Left cardiac atrium (tissue), 4 donors: ENCODE results near the gene HERPUD1. TPM values are rescaled to one million over a fixed set of nuclear protein-coding genes. Genes with fewer than 3 reads are reported as not detected.
"Not testable (repeated sequence)": the region's sequence is repeated elsewhere in the genome, so short reads cannot be mapped to it uniquely, and the experiment has no call there.

Source experiments
- ATAC-seq, 2 donors: fragments of 200-7000 bp; cut with Tn5 transposase; one replicate each; pipeline ENCODE4 v1.9.1; 2020; ENCODE audit warnings: mild to moderate bottlenecking in 2 of 2, moderate library complexity in 2 of 2
- DNase-seq: peaks from one replicate; pipeline ENCODE4 v3.0.0-alpha.2; 2020
- intact Hi-C, 2 donors: fragments of 100-400 bp; cut with DNase I; formaldehyde crosslinking; loops; one replicate each; pipeline versions ENCODE4 v1.14.1 to v1.15.1; 2022 to 2023
- total RNA-seq, 2 donors: library from RNA; stranded (reverse); fragmentation: NEBNext Ultra II Directional; extraction: Animal tissue kit (Norgen Biotek cat#: 25700); gene quantifications; one replicate each; pipeline ENCODE4 v1.2.1, GENCODE V29; 2021
- donor health status: DM: no; HTN: yes; CAD: no.
- donor health status: DM: no; HTN: yes; CAD: no; lungs with severe emphysema.
- donor health status: DM: yes; HTN: yes; CAD: no.
- donor health status: Dilated cardiomyopathy.

The HERPUD1 gene
- total RNA-seq, 2 donors from 2014 or later, result 105 to 113 TPM

DNA sequence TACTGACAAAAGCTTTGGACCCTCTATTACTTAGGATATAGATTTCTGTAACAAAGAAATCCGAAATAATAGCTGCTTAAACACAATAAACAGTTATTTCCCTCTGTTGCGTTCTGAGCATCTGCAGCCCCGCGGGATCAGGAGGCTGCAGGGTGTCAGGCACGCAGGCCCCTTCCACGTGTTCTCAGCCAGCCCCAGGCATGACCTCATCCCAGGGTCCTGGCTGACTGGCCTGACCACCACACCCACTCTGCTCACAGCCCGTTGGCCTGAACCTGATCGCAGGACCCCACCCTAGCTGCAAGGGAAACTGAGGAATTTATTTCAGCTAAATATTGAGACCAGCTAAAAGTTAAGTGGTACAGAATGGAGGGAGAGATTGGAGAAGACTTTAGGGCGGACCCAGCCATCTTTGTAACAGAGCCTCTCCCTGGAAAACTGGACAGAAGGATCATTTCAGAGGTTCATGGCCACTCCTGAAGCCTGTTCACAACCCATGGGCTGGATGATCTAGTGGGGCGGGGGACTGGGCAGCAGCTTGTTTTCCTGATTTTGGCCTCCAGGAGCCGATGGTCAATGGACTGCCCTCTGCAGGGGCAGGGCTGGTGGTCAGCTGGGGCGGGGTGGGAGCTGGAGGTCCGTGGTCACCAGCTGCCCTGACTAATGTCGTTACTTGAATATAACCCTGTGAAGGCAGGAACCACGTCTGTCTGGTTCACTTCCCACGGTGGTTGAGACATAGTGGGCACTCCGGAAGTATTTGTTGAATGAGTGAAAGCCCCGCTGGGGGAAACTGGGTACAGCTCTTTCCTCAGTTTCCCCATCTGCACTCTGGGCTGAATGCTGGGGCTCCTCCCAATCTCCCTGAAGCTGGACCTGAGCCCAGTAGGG is 40.7 kb downstream of the HERPUD1 start:
- DNase-seq (no peak), ATAC-seq (peak in 1 of 2 donors; percentile 34)
- intact Hi-C loops, result no loop called here

DNA sequence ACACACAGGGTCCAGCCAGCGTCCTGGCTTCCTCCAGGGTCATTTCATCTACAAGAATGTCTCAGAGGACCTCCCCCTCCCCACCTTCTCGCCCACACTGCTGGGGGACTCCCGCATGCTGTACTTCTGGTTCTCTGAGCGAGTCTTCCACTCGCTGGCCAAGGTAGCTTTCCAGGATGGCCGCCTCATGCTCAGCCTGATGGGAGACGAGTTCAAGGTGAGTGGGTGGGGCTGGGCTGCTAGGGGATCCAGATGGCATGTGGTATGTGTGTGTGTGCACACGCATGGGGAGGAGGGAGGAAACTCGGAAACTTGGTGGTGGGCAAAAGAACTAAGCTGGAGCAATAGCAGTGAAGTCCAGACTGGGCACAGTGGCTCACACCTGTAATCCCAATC is 41.4 kb downstream of the HERPUD1 start:
- intact Hi-C loops, result no loop called here
- ATAC-seq (no peak), DNase-seq (no peak)

DNA sequence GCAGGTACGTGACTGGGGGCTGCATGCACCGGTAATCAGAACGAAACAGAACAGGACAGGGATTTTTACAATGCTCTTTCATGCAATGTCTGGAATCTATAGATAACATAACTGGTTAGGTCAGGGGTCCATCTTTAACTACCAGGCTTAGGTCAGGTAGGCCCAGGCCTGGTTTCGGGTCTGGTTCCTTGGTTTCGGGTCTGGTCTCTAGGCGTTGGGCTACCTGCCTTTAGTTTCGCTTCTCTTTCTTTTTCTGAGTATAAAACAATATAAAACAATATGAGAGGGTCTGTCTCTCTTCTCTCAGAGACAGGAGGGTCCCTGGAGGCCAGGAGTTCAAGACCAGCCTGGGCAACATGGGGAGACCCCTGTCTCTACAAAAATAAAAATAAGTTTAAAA is 42.0 kb downstream of the HERPUD1 start:
- ATAC-seq, DNase-seq, intact Hi-C loops: not testable (repeated sequence)

DNA sequence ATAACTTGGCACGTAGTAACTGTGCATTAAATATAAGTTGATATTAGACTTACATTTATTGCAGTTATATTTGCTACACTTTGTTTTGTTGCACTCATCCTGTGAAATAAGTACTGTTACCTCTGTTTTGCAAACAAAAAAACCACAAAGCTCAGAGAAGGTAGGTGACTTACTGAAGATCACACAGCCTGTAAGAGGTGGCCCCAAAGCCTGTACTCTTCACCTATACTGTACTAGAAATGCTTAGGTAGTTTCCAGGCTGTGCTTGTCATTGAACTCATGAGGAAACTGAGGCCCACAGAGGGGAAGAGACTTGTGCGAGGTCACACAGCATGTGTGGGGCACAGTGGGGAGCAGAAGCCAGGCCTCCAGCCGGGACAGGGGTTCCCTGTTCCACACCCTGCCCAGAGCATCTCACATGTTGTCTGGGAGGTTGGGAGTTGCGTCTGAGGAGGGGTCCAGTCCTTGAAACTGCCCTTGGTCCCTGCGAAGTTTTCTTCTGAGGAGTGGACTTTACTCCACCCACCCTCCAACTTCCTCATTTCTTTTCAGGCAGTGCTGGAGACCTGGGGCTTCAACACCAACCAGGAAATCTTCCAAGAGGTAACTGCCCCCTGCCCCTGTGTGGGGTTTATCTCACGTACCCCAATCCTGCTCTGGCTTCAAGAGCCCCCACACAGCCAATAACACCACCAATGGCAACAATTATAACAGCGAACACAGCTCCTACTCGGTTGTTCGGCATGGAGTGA is 42.8 kb downstream of the HERPUD1 start:
- DNase-seq, result peak; percentile 4
- intact Hi-C loops, result no loop called here
- no peak for ATAC-seq

DNA sequence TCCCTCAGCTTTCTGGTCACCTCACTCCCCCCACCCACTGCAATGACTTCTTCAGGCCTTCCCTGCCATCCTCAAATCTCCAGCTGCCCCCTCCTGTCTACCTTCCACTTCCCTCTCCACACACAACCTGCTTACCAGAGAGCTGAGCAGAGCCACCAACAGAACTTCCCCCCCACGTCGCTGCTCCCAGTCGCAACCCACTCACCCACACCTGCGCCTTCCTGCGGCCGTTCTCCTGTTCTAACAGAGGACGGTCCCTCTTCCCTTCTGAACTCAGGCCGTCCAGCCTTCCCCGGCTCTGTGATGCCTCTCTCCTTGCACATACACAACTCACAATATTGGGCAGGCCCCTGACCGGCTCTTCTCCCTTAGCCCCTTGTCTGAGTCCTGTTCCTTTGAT is 43.8 kb downstream of the HERPUD1 start:
- intact Hi-C loops, result no loop called here
- DNase-seq, result peak; percentile 11
- ATAC-seq, result no peak

DNA sequence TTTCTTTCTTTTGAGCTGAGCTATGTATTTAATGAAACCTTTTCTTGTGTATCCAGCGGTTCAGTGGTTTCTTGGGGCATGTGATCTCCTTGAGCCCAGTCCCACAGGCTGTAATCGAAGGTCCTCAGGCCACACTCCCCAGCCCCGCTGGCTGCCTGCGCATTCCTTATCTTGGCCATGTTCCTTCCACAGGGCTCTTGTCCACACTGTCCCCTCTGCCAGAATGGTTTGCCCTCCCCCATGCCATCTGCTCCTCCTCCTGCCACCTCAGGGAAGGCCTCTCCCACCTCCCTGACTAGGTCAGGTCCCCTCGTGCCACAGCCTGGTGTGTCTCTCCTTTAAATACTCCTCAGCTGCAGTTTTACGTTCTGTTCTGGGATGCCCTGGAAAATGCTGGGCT is 45.3 kb downstream of the HERPUD1 start:
- intact Hi-C loops, result no loop called here
- DNase-seq, result peak; percentile 2
- no peak for ATAC-seq

DNA sequence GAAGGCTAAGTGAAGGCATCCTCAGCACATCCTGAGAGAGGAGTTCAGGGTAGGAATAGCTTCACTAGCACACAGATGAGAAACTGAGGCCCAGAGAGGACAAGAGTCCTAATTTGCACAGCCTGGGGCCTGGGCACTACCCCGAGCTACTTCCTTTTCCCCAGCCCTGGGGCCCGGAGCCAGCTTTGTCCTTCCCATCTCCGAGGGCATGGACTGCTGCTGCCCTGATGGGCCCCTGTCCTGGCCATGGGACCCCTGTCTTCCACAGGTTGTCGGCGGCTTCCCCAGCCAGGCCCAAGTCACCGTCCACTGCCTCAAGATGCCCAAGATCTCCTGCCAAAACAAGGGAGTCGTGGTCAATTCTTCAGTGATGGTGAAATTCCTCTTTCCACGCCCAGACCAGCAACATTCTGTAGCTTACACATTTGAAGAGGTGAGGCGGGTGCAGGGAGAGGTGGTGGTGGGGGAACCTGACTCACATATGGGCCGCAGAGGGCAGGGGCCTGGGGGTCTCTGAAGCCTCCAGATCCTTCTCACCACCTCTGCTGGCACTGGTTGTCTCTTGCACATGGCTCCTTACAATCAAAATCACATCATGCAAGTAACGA is 46.0 kb downstream of the HERPUD1 start:
- ATAC-seq (no peak), DNase-seq (no peak)
- intact Hi-C loops, result no loop called here

DNA sequence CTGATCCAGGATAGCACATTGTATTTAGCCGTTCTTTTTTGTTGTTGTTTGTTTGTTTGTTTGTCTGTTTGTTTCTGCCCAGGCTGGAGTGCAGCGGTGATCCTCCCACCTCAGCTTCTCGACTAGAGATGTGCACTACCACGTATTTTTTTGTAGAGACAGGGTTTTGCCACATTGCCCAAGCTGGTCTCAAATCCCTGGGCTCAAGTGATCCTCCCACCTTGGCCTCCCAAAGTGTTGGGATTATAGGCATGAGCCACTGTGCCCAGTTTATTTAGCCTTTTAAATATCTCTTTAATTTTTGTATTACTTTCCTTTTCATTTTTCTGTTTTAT is 48.2 kb downstream of the HERPUD1 start:
- no peak for DNase-seq
- no peak for ATAC-seq
- intact Hi-C loops, result no loop called here

DNA sequence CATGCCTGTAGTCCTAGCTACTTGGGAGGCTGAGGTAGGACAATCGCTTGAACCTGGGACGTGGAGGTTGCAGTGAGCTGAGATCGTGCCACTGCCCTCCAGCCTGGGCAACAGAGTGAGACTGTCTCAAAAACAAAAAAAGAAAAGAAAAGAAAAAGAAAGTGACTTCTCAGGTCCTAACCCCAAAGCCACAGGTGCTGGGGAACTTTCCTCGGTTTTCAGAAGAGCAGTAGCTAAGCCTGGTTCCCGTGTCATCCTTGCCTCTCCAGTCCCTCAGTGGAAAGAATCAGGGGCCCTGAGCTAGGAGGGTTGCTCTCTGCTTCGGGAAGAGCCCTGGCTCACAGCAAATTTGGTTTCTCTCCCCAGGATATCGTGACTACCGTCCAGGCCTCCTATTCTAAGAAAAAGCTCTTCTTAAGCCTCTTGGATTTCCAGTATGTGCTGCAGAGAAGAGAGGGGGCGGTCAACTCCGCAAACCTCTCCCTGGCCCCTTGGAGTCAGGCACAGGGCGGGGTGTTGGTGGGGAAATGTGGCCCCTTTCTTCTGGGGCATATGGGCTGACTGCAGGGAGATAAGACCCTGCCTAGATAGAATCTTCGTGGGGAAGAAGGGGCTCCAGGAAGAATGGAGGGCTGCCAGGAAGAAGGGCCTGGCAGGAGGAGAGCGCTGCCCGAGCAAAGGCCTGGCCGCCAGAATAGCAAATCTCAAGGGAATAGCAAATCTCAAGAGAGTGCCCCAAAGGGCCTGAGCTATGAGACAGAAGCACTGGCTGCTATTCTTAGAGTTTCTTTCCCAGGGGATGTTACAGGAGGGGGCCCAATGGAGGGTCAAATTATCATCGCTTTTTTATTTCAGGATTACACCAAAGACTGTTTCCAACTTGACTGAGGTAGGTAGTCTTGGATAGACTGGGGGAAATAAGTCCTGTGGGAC is 49.1 kb downstream of the HERPUD1 start:
- intact Hi-C loops, result no loop called here
- no peak for ATAC-seq
- no peak for DNase-seq

DNA sequence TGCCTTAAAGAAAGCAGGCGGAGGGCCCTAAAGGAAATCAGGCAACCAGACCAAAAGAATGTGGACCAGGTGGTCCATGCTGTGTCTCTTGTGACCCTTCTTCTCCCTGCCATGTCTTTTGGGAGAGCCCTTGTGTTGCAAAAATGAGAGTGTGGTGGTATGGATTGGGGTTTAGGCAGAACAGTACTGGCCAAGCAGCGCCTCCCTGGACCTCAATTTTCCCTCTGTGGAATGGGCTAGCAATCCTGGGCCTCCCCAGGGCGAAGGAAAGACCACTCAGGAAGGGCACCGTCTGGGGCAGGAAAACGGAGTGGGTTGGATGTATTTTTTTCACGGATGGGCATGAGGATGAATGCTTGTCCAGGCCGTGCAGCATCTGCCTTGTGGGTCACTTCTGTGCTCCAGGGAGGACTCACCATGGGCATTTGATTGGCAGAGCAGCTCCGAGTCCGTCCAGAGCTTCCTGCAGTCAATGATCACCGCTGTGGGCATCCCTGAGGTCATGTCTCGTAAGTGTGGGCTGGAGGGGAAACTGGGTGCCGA is 49.9 kb downstream of the HERPUD1 start:
- DNase-seq (no peak), ATAC-seq (no peak)

DNA sequence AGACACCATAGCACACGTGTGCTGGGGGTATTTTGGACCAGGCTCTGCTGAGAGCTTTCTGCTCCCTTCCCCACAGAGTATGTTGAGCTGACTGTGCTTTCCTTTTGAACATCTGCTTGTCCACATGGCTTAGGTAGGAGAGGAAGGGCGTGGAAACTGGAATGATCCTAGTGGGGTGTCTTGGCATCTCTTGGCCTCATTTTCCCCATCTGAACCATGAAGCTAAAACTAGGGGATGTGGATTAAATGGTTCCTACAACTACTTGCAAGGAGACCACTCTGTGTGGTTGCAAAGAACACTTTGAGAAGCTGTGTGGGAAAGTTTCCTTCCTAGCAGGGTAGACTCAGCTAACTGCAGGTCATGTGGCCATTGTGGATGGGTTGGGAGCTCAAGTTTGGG is 50.8 kb downstream of the HERPUD1 start:
- intact Hi-C loops, result no loop called here
- DNase-seq (no peak), ATAC-seq (no peak)

More for the DNA sequence above, 49.9 kb downstream of the HERPUD1 start:
- intact Hi-C loops, result no loop called here

DNA sequence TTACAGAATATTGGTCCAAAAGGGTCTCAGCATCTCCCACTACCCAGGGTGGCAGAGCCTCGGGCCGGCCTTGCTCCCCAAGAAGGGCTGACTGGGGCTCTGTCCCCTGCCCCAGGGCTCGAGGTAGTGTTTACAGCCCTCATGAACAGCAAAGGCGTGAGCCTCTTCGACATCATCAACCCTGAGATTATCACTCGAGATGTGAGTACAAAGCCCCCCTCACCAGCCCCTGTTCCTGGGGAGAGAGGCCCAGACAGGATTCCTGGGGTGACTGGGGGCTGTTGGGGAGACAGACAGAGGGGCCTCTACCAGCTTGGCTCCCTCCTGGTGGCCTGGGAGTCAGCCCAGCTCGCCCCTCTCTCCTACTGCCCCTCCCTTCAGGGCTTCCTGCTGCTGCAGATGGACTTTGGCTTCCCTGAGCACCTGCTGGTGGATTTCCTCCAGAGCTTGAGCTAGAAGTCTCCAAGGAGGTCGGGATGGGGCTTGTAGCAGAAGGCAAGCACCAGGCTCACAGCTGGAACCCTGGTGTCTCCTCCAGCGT is 51.3 kb downstream of the HERPUD1 start:
- no peak for DNase-seq

DNA sequence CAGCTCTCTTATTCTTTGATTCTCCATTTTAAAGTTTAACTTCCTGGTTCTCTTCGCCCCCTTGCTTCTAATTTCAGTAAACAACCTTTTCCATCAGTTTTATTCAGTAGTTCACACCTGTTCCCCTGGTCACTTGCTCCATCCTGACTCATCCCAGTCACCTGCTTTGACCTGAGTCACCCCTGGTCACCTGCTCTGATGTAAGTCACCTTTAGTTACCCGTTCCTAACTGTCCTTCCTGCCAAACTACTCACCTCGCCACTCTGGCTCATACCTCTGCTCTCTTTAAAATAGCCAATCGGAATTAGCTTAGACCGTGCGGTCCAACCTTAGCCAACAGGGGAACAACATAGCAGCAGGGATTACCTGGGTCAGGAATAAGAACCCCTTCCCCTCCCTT is 52.7 kb downstream of the HERPUD1 start:
- no peak for DNase-seq
- ATAC-seq, result no peak
- intact Hi-C loops, result no loop called here

More for the DNA sequence above, 51.3 kb downstream of the HERPUD1 start:
- intact Hi-C loops, result no loop called here
- no peak for ATAC-seq

DNA sequence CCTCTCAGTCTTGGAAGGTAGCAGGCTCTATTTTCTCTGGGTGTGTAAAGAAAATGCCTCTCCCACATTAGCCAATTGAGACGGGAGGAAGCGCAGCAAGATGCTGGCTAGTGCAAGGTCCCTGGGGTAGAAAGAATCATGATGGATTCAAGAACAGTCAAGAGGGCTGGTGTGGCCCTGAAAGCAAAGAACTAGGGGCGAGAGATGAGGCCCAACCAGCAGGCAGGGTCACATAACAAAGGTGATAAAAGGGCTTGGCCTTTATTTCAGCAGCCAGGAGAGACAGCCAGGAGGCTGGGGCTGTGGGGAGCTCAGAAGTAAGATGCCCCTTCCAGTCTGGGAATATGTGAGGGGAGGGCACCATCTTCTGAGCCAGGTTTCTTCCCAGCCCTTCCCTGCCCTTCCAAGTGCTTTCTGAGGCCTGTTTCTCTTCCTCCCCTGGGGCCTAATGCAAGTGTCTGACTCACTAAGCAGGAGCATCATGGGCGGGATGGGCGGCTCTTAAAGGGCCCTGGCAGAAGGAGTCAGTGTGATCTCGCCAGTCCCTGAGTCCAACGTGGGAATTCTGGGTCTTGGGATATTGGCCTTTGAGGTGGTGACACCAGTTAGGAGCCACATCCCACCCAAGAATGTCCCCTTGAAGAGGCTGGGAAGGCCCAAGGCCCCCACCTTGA is 53.5 kb downstream of the HERPUD1 start:
- intact Hi-C loops, result no loop called here
- peak; percentile 81 for DNase-seq
- peak in 1 of 2 donors; percentile 60 for ATAC-seq

DNA sequence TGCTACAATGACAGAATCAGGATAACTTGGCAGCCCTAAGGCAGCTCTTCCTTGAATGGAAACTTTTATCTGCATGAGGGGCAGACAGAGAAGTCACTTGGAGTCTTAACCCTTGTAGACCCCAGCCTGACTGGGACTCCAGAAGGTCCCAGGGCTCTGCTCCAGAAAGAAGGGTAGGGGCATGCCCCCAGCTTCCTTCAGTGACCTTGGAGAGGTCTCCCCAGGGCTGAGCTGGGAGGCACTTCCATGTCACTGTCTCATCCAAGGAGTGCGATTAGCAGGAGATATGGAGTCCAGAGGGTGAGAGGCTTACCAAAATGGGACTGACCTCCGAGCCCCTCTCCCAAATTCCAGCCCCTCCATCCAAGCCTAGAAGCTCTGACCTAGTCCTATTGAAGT is 54.0 kb downstream of the HERPUD1 start:
- intact Hi-C loops, result no loop called here
- ATAC-seq, result no peak
- no peak for DNase-seq

DNA sequence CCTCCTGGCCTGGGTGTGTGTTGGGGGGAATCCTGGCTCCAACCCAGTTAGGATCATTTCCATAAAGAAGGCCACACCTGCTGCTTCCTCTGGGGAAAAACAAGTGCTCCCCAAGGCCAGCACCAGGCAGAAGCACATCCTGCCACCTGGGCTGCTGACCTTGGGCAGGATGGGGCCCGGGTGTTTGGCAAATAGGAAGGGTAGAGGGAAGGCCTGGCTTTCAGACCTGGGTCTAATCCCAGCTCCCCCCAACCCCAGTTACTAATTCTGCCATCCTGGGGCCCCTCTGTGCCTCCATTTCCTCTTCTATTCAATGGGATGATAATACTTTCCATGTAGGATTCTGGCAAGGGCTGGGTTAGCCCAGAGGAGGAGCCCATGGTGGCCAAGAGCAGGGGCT is 54.4 kb downstream of the HERPUD1 start:
- DNase-seq (no peak), ATAC-seq (no peak)
- intact Hi-C loops, result no loop called here

DNA sequence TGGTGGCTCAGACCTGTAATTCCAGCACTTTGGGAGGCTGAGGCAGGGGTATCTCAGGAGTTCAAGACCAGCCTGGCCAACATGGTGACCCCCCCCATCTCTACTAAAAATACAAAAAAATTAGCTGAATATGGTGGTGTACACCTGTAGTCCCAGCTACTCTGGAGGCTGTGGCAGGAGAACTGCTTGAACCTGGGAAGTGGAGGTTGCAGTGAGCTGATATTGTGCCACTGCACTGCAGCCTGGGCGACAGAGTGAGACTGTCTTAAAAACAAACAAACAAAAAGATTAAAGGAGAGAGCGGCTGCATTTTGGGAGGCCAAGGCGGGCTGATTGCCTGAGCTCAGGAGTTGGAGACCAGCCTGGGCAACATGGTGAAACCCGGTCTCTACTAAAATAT is 55.0 kb downstream of the HERPUD1 start:
- intact Hi-C loops, ATAC-seq, DNase-seq: not testable (repeated sequence)

DNA sequence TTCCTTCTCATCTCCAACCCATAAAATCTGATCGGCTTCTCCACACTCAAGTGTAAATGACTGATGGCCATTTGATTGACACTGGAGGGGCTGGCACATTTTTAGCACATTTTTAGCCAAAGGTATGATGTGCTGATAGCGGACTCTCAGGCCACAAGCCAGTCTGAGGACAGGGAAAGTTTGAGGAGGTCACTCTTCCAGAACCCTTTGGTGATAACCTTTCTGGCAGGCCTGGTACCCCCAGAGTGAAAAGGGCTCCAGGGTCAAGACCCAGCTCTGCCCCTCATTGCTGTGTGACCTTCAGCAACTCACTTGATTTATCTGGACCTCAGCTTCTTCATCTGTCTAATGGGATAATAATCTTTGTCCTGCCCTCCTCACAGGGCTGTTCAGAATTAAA is 55.8 kb downstream of the HERPUD1 start:
- DNase-seq (no peak), ATAC-seq (no peak)
- intact Hi-C loops, result no loop called here
